Psoas muscle (tissue), 8 donors: ENCODE results near the gene EPB41L3. TPM values are rescaled to one million over a fixed set of nuclear protein-coding genes. Genes with fewer than 3 reads are reported as not detected.
"Not testable (repeated sequence)": the region's sequence is repeated elsewhere in the genome, so short reads cannot be mapped to it uniquely, and the experiment has no call there.

Experiments
- ATAC-seq, 4 donors: fragments of 200-7000 bp; cut with Tn5 transposase; one replicate each; pipeline ENCODE4 v1.9.1; 2020; ENCODE audit warnings: moderate library complexity in 3 of 4, mild to moderate bottlenecking in 2 of 4
- DNase-seq, 2 donors: peaks; one replicate each; pipeline ENCODE4 v3.0.0-alpha.2; 2020
- H3K27ac ChIP-seq: fragments of 200-600 bp; one replicate; pipeline ENCODE4 v1.8.0; 2022
- H3K27me3 ChIP-seq, 3 donors: fragments of 200-600 bp in 1 of 3; one replicate each; pipeline versions ENCODE4 v1.6.1 to v1.8.0; 2013 to 2022; ENCODE audit warnings: low read length in 2 of 3, mild to moderate bottlenecking in 2 of 3, moderate library complexity in 1 of 3; ENCODE audit not compliant: insufficient read depth in 3 of 3
- H3K36me3 ChIP-seq, 2 donors: fragments of 200-600 bp in 1 of 2; one replicate each; pipeline versions ENCODE4 v1.6.1 to v1.8.0; 2013 to 2022; ENCODE audit warnings: low read depth in 1 of 2, mild to moderate bottlenecking in 1 of 2, moderate library complexity in 1 of 2; ENCODE audit not compliant: insufficient read depth in 1 of 2
- H3K4me1 ChIP-seq: fragments of 200-600 bp; one replicate; pipeline ENCODE4 v1.8.0; 2022
- H3K4me3 ChIP-seq: fragments of 200-600 bp; one replicate; pipeline ENCODE4 v1.8.0; 2022; ENCODE audit warnings: mild to moderate bottlenecking
- H3K9me3 ChIP-seq: fragments of 200-600 bp; one replicate; pipeline ENCODE4 v1.8.0; 2022
- CTCF ChIP-seq: fragments of 200-600 bp; IDR thresholded peaks from one replicate; pipeline ENCODE4 v1.8.0; 2022; ENCODE audit warnings: antibody characterized with exemption
- WGBS, 3 donors: extraction: QIAGEN DNeasy Blood & Tissue Kit; methylation state at CpG; one replicate each; pipeline versions ENCODE4 v1.1.6 to v1.1.7; 2013; 5-methylcytosine and 5-hydroxymethylcytosine counted together
- intact Hi-C, 2 donors: fragments of 100-400 bp; cut with DNase I; formaldehyde crosslinking; loops; one replicate each; pipeline versions ENCODE4 v1.11.0 to v1.14.2; 2022
- polyA plus RNA-seq, 3 donors: library from polyadenylated mRNA; stranded (reverse); fragments of 200-250 nt; gene quantifications; one replicate each; pipeline ENCODE4 v1.2.3, GENCODE V29; 2013
- total RNA-seq, 4 donors: library from RNA; stranded (reverse); fragmentation: NEBNext Ultra II Directional in 2 of 4; extraction: Animal tissue kit (Norgen Biotek cat#: 25700) in 2 of 4; gene quantifications; one replicate each; pipeline versions ENCODE4 v1.2.1 to v1.2.4, GENCODE V29; 2021 to 2023
- donor health status: healthy with polysubstance abuse.
- donor health status: DM: no; HTN: no; CAD: no; lungs with moderate emphysema.
- donor health status: Bipolar disorder and iron deficiency.
- donor health status: healthy.
- donor health status: DM: yes; HTN: yes; CAD: no.
- donor health status: DM: no; HTN: no; CAD: no.
- donor health status: DM: no; HTN: no; CAD: no.
- donor health status: DM: yes; HTN: yes; CAD: no.

EPB41L3 gene
- total and polyA plus RNA-seq, 7 donors: 1.4 to 23.6 (median 6.0) TPM

DNA sequence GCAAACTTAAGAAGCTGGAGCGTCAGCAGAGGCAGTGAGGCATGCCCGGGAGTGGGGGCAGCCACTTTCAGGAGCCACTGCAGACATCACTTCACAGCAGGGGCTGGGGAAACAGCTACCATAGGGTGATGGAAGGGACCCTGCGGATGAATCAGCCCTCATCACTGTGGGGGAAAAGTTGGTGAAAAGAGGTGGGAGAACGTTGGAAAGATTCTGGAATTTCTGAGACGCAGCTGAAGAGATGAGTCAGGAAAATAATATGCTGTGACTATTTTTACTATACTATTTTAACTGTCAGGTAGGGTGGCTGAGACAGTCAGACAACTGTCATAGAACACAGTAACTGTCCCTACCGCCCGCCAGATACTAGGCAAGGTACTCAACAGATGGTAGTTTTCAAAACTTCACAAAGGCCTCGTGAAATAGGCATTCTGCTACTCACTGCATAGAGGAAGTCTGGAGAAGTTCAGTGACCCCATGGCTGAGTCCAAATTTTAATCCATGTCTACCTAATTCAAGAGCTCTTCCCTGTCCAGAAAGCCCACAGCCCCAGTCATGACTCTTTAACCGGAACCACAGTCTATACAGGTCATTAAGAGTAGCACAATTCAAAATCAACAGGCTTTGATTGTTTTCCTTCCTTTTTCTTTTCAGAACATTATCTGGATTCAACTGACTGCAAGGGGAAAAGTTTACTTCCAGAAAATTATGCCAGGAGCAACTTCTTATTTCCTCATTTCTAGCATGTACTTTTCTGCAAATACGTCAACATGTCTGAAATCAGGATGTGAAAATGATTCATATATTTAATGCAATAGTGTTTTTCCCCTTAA is 39.3 kb upstream of the EPB41L3 start:
- Histone ChIP-seq H3K4me1 (no peaks in the 10 kb centered on the region), H3K27ac (no peak overlapping the region), H3K9me3 (no peaks in the 10 kb centered on the region), H3K27me3 (peaks cover 0 to 3% (median 0%) of the 10 kb centered on the region in 3 donors), H3K36me3 (no peaks in the 10 kb centered on the region), H3K4me3 (no peak overlapping the region)
- intact Hi-C loops: no loop called here
- peak in 1 of 4 donors; percentile 35 for ATAC-seq
- TF ChIP-seq CTCF: no peak
- DNase-seq: no peak
- WGBS, 3 donors: 61 to 66% (median 64%) methylated on average over 10 of the region's 10 CpGs

- Histone ChIP-seq H3K4me1 (no peaks in the 10 kb centered on the region), H3K27me3 (peaks cover 0 to 3% (median 0%) of the 10 kb centered on the region in 3 donors), H3K27ac (no peak overlapping the region), H3K36me3 (no peaks in the 10 kb centered on the region), H3K9me3 (no peaks in the 10 kb centered on the region), H3K4me3 (no peak overlapping the region)
- DNase-seq: no peak
- 24 to 28% (median 25%) methylated on average over 5 of the region's 5 CpGs for WGBS, 3 donors
- no peak for ATAC-seq
- TF ChIP-seq CTCF: no peak
- intact Hi-C loops: no loop called here
Measured at GRCh38 chr18:5582076-5582475, 38.3 kb upstream of the EPB41L3 start.

DNA sequence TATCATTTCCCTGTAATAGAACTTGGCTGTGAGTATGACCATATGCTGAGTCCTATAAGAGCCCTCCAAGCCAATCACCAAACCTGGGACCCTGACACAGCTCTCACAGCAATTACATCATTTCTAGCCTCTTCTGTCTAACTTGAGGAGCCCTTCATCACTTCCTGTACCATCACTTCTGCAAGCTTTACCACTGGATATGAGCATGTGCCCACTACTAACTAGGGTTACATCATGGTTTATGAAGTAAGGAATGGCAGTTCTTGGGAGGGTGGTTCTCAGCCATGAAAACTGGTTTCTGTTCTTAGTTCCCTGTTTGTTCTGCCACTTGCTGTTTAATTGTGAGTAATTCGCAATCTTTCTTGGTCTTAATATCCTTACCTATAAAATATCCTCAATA is 31.0 kb upstream of the EPB41L3 start:
- Histone ChIP-seq H3K4me3 (no peak overlapping the region), H3K27me3 (no peaks in the 10 kb centered on the region), H3K36me3 (no peaks in the 10 kb centered on the region), H3K9me3 (no peaks in the 10 kb centered on the region), H3K4me1 (no peaks in the 10 kb centered on the region), H3K27ac (no peak overlapping the region)
- TF ChIP-seq CTCF: no peak
- no peak for ATAC-seq
- WGBS, 3 donors: 91 to 97% (median 94%) methylated on average over 1 of the region's 1 CpG
- intact Hi-C loops: no loop called here
- DNase-seq: no peak

GRCh38 chr18:5571666-5572065 is 27.9 kb upstream of the EPB41L3 start:
- no peak for DNase-seq
- no peak for TF ChIP-seq CTCF
- ATAC-seq: no peak
- WGBS, 3 donors: 56 to 60% (median 57%) methylated on average over 2 of the region's 2 CpGs
- Histone ChIP-seq H3K4me1 (no peaks in the 10 kb centered on the region), H3K27me3 (no peaks in the 10 kb centered on the region), H3K27ac (no peak overlapping the region), H3K9me3 (no peaks in the 10 kb centered on the region), H3K4me3 (no peak overlapping the region), H3K36me3 (no peaks in the 10 kb centered on the region)
- intact Hi-C loops: no loop called here

DNA sequence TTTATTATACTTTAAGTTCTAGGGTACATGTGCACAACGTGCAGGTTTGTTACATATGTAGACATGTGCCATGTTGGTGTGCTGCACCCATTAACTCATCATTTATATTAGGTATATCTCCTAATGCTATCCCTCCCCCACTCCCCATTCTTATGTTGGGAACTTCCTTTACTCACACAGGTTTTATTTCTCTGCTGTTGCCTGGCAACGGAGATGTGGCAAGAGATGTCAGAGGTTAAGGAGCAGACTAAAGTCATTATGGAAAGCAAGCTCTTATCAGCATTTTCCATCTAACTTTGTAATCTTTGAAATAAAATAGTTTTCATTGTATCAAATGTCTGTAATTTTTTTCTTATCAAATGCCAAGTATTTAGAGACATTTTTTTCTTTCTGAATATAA is 26.8 kb upstream of the EPB41L3 start:
- H3K27me3 ChIP-seq, H3K4me3 ChIP-seq, H3K9me3 ChIP-seq, H3K36me3 ChIP-seq, H3K27ac ChIP-seq, intact Hi-C loops, ATAC-seq, H3K4me1 ChIP-seq: not testable (repeated sequence)
- DNase-seq: peak in 1 of 2 donors; percentile 45
- 28 to 35% (median 31%) methylated on average over 2 of the region's 2 CpGs for WGBS, 3 donors
